Endothelial cell of umbilical vein (primary cell): ENCODE results near the gene GABPB1. TPM values are rescaled to one million over a fixed set of nuclear protein-coding genes. Genes with fewer than 3 reads are reported as not detected.

Source experiments
- BruUV-seq: library from RNA; stranded (reverse); fragments of 400-500 nt; replicated peaks from 2 replicates; lab custom pipeline; 2021; lab: Mats Ljungman, UMichigan
- CTCF ChIA-PET: fragments of 300-600, 350-600 bp; sonication (Branson Sonifier 250); formaldehyde crosslinking; loops from one replicate; lab custom pipeline; 2021; ENCODE audit warnings: antibody characterized with exemption, inconsistent platforms; lab: Charles Lee
- POLR2A ChIA-PET: fragments of 300-600, 350-600 bp; sonication (Branson Sonifier 250); formaldehyde crosslinking; loops from one replicate; lab custom pipeline; 2021; ENCODE audit warnings: antibody characterized with exemption, inconsistent platforms; lab: Charles Lee
- DNase-seq: peaks from one replicate; pipeline ENCODE4 v3.0.0-alpha.2; 2011; ENCODE audit warnings: low read depth, low spot score
- FAIRE-seq: peaks from 2 replicates; lab custom pipeline; 2011; peaks lifted over from hg19 to GRCh38; lab: Jason Lieb, UNC
- H2AFZ ChIP-seq: 2 replicates; pipeline ENCODE4 v1.6.0; 2012; ENCODE audit warnings: low read depth, low read length, control low read depth, inconsistent platforms
- H3K27ac ChIP-seq: 2 replicates; pipeline ENCODE4 v1.5.1; 2011; ENCODE audit warnings: low read depth, mild to moderate bottlenecking, control low read depth, low read length, moderate library complexity; ENCODE audit not compliant: insufficient read depth
- H3K27me3 ChIP-seq, 2 experiments: 2 replicates each; pipeline versions ENCODE4 v1.6.0 to v1.6.1; 2011; ENCODE audit warnings: low read length in 2 of 2, mixed read lengths in 1 of 2; ENCODE audit not compliant: control insufficient read depth in 2 of 2, insufficient read depth in 2 of 2
- H3K36me3 ChIP-seq, 2 experiments: 2 replicates in 1 of 2; 3 replicates in 1 of 2; pipeline ENCODE4 v1.5.1; 2011; ENCODE audit warnings: low read length in 2 of 2, mild to moderate bottlenecking in 1 of 2, moderate library complexity in 1 of 2; ENCODE audit not compliant: control insufficient read depth in 2 of 2, insufficient read depth in 2 of 2; ENCODE audit errors: extremely low read depth in 1 of 2
- H3K4me1 ChIP-seq: 3 replicates; pipeline ENCODE4 v1.5.1; 2011; ENCODE audit warnings: mild to moderate bottlenecking, low read length; ENCODE audit not compliant: control insufficient read depth, insufficient read depth; ENCODE audit errors: extremely low read depth
- H3K4me2 ChIP-seq: 2 replicates; pipeline ENCODE4 v1.6.1; 2011; ENCODE audit warnings: low read length, control low read depth, mixed read lengths; ENCODE audit not compliant: insufficient read depth
- H3K4me3 ChIP-seq, 3 experiments: fragments of 200-600 bp in 1 of 3; sonication (generic), shearing (Covaris generic) in 1 of 3; replicated peaks in 1 of 3; 2 replicates each; pipeline ENCODE4 v1.5.1; 2011 to 2016; ENCODE audit warnings: control low read depth in 3 of 3, low read length in 3 of 3, mild to moderate bottlenecking in 2 of 3, inconsistent platforms in 1 of 3, low read depth in 1 of 3, moderate library complexity in 1 of 3; ENCODE audit not compliant: insufficient read depth in 1 of 3
- H3K79me2 ChIP-seq: 2 replicates; pipeline ENCODE4 v1.6.0; 2012; ENCODE audit warnings: low read length, inconsistent platforms; ENCODE audit not compliant: control insufficient read depth, insufficient read depth
- H3K9ac ChIP-seq: replicated peaks from 2 replicates; pipeline ENCODE3; 2011; ENCODE audit warnings: low read length, control low read depth; ENCODE audit not compliant: insufficient read depth; ENCODE audit errors: extremely low read depth
- H3K9me1 ChIP-seq: replicated peaks from 3 replicates; pipeline ENCODE4 v1.6.0; 2011; ENCODE audit warnings: mild to moderate bottlenecking, low read length; ENCODE audit not compliant: control insufficient read depth, insufficient read depth; ENCODE audit errors: extremely low read depth
- H3K9me3 ChIP-seq: replicated peaks from 2 replicates; pipeline ENCODE4 v1.5.1; 2012; ENCODE audit warnings: low read length, inconsistent platforms; ENCODE audit not compliant: control insufficient read depth, insufficient read depth
- H4K20me1 ChIP-seq: replicated peaks from 2 replicates; pipeline ENCODE3; 2011; ENCODE audit warnings: mild to moderate bottlenecking, low read length; ENCODE audit not compliant: control insufficient read depth, insufficient read depth; ENCODE audit errors: extremely low read depth
- CTCF ChIP-seq, 2 donors: IDR thresholded peaks; 1 replicate in 1 of 2; 2 replicates in 1 of 2; pipeline ENCODE4 v1.5.1; 2011; ENCODE audit warnings: low read length in 2 of 2, mild to moderate bottlenecking in 2 of 2, moderate library complexity in 2 of 2, control low read depth in 1 of 2, inconsistent platforms in 1 of 2, low read depth in 1 of 2; ENCODE audit not compliant: insufficient read depth in 1 of 2; ENCODE audit errors: extremely low read depth in 1 of 2
- EZH2 ChIP-seq: IDR thresholded peaks from 2 replicates; pipeline ENCODE4 v1.6.1; 2012; ENCODE audit warnings: borderline replicate concordance, low read depth, mild to moderate bottlenecking, moderate library complexity, low read length, inconsistent platforms; ENCODE audit not compliant: severe bottlenecking
- FOS ChIP-seq: IDR thresholded peaks from 2 replicates; pipeline ENCODE4 v1.6.1; 2011; ENCODE audit warnings: mild to moderate bottlenecking, low read length, moderate library complexity, borderline replicate concordance; ENCODE audit not compliant: insufficient read depth
- GATA2 ChIP-seq: IDR thresholded peaks from 2 replicates; pipeline ENCODE4 v1.7.0; 2011; ENCODE audit warnings: low read depth, mild to moderate bottlenecking, moderate library complexity, mixed read lengths, low read length; ENCODE audit not compliant: insufficient read length, insufficient read depth
- JUN ChIP-seq: IDR thresholded peaks from 2 replicates; pipeline ENCODE4 v1.6.1; 2011; ENCODE audit warnings: borderline replicate concordance, low read depth; ENCODE audit not compliant: insufficient read length, insufficient read depth
- MAX ChIP-seq: IDR thresholded peaks from 2 replicates; pipeline ENCODE4 v1.6.1; 2011; ENCODE audit not compliant: insufficient read depth, insufficient read length
- MYC ChIP-seq: IDR thresholded peaks from one replicate; pipeline ENCODE4 v1.6.1; 2011; ENCODE audit warnings: mild to moderate bottlenecking, low read depth, low read length
- POLR2A ChIP-seq: IDR thresholded peaks from 2 replicates; pipeline ENCODE4 v1.6.1; 2012; ENCODE audit warnings: low read depth, mild to moderate bottlenecking, control low read depth, low read length
- POLR2AphosphoS5 ChIP-seq: IDR thresholded peaks from 2 replicates; pipeline ENCODE4 v1.6.1; 2012; ENCODE audit warnings: low read depth, mild to moderate bottlenecking, control low read depth, low read length, moderate library complexity; ENCODE audit not compliant: insufficient read depth
- dilution Hi-C: fragments of 300-500 bp; cut with MboI; formaldehyde crosslinking; loops from one replicate; pipeline ENCODE4 v1.15.0; 2019; ENCODE audit warnings: low sequenced_read_pairs; ENCODE audit not compliant: extremely low pct_ligation_motif_present
- intact Hi-C: fragments of 100-400 bp; cut with micrococcal nuclease; formaldehyde crosslinking; loops from one replicate; pipeline ENCODE4 v1.10.0; 2022
- polyA plus RNA-seq, 4 experiments: library from polyadenylated mRNA; depleted of rRNA in 3 of 4; stranded (reverse) in 3 of 4; unstranded in 1 of 4; fragments of >200 nt; gene quantifications; 2 replicates each; pipeline versions ENCODE4 v1.2.1 to v1.2.3, GENCODE V29; 2011 to 2012; ENCODE audit warnings: missing spikeins in 1 of 4
- total RNA-seq: library from RNA; stranded (reverse); gene quantifications from 2 replicates; pipeline ENCODE4 v1.2.3, GENCODE V29; 2021

GABPB1 gene
- total and polyA plus RNA-seq, 2 donors (not counting 3 experiments of a cell fraction or from before 2014, with no cell fraction given): 42.3 to 59.7 TPM

- Histone ChIP-seq H3K36me3 (no peaks in the 10 kb centered on the region), H2AFZ (no peak overlapping the region), H3K9me1 (no peaks in the 10 kb centered on the region), H3K9ac (no peak overlapping the region), H3K4me1 (no peaks in the 10 kb centered on the region), H3K27ac (no peak overlapping the region), H3K79me2 (no peaks in the 10 kb centered on the region), H3K9me3 (no peaks in the 10 kb centered on the region), H3K27me3 (no peaks in the 10 kb centered on the region), H4K20me1 (no peaks in the 10 kb centered on the region), H3K4me3 (no peak overlapping the region), H3K4me2 (no peak overlapping the region)
- ChIA-PET CTCF (no interaction called here), POLR2A (no interaction called here)
- BruUV-seq: no TSS peak
- intact Hi-C loops: no loop called here
- FAIRE-seq: no peak
- no peak for TF ChIP-seq FOS
- no peak for TF ChIP-seq EZH2
- TF ChIP-seq MAX: no peak
- TF ChIP-seq GATA2: no peak
- no peak for TF ChIP-seq CTCF (IDR thresholded peaks at IDR 0.05; ENCODE audit: extremely low read depth in 1 of 2, insufficient read depth in 1 of 2, low read depth in 1 of 2, low read length in 2 of 2)
- TF ChIP-seq POLR2AphosphoS5: no peak
- no peak for TF ChIP-seq POLR2A
- TF ChIP-seq JUN: no peak
- TF ChIP-seq MYC: no peak
- dilution Hi-C loops: no loop called here
- DNase-seq: no peak
Observed at GRCh38 chr15:50378776-50379175, 23.8 kb upstream of the GABPB1 start.
